ENCODE data around the gene PPWD1. TPM values are rescaled to one million over a fixed set of nuclear protein-coding genes. Genes with fewer than 3 reads are reported as not detected.

The PPWD1 gene
- total RNA-seq, 1 donor from 2014 or later: 59.8 TPM

- intact Hi-C loops (cut with micrococcal nuclease): loop anchor here (10.0 kb wide), 2 partner anchors 553 to 587 kb away; no protein-coding TSS in a partner anchor
Measured at GRCh38 chr5:65621961-65622360, 58.9 kb downstream of the PPWD1 start.

GRCh38 chr5:65623482-65623881, 60.4 kb downstream of the PPWD1 start:
- intact Hi-C loops (cut with micrococcal nuclease): loop anchor here (10.0 kb wide), 2 partner anchors 551 to 589 kb away; no protein-coding TSS in a partner anchor

DNA sequence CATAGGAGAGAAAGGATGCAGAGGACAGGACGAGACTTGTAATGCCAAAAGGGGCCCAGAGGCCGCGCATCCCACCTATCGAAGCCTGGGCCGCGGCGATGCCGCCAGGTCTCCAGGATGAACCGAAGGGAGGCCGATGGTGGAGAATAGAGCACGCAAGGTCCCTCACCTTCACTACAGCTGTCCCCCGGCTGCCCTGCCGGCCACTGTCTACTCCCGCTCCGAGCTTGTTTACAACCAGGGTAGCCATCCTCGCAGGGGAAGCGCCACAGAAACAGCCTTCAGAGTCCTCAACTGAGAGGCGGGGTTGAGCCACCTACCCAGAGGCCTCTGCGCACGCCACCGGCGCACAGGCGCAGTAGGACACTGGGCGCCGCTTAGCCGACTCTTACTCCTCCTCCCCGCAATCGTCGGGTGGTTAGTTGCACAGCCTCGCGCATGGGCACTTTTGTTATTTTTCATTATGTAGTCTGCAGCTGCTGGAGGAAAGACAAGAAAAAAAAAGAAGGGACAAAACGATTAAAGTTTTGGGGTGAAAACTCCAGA, 61.0 kb downstream of the PPWD1 start, which contains the start of gene TRIM23:
Gene TRIM23 (minus strand): TSS at position 309 of the 546 bp plus-strand sequence. CDS start 59 bp downstream, at position 250.
- intact Hi-C loops (cut with micrococcal nuclease): loop anchor here (1.0 to 10.0 kb wide), 9 partner anchors 61 to 1205 kb away; partner anchors contain the start of genes CENPK, CWC27, ERBIN and NLN

DNA sequence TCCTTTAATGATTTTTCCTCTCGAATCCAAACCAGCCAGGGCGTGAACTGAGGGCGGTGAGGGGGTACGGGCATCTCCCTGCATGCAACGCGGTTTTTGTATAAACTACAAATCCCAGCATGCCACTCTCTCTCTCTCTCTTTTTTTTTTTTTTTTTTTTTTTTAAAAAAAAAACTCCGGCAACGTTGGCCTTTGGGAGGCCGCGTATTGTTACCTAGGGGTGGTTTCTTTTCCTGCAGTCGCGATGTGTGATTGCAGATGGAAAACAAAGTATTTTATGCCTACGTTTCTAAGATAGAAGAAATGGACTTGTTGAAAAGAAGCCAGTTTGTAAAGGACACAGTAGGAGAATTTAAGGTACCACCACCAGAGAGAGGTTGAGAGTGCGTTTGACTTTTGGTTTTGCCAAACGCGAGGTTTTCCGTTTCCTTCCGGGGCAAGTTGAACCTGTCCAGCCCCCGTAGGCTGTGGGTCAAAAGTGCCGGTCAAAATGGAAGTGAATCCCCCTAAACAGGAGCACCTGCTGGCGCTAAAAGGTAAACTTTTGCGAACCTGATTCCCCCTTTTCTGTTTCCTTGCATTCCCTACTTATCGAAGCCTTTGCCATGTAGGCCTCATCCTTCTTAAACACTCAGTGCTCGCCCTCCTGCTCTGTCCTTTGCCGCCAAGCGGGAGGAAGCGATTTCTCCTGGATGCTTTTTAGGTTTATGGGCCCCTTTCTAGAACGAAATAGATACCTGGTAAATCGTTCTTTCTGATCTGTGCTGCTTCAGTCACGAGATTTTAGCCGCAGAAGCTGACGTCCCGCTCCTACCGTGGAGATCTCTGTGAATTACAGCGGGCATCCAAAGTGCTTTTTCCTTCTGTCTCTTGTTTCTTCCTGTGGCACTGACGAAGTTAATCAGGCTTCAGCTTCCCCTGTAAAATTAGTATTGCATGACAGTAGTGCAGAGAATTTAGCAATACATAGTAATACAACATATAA, 61.8 kb downstream of the PPWD1 start, which contains the start of the genes SHLD3 and TRAPPC13:
Gene SHLD3 (plus strand): TSS at position 457 of the 985 bp plus-strand sequence. CDS start 4,561 bp downstream, outside the sequence.
Gene TRAPPC13 (plus strand): TSS at position 457 of the 985 bp plus-strand sequence. CDS start 34 bp downstream, at position 491.
- intact Hi-C loops (cut with micrococcal nuclease): loop anchor here (1.0 to 10.0 kb wide), 9 partner anchors 62 to 1204 kb away; partner anchors contain the start of genes CENPK, CWC27, ERBIN and NLN

GRCh38 chr5:65625743-65626142, 62.6 kb downstream of the PPWD1 start:
- intact Hi-C loops (cut with micrococcal nuclease): loop anchor here (2.0 to 10.0 kb wide), 3 partner anchors 549 to 1203 kb away; no protein-coding TSS in a partner anchor

GRCh38 chr5:65630981-65631380, 67.9 kb downstream of the PPWD1 start:
- intact Hi-C loops (cut with micrococcal nuclease): no loop called here

Other genes starting within 250 kb of the PPWD1 start
- 2.0 TPM in 2 replicates for gene ADAMTS6, start 81.4 kb upstream of the PPWD1 start, total RNA-seq
- gene CENPK, start 128 bp upstream of the PPWD1 start, total RNA-seq: 87.3 and 90.2 TPM in 2 replicates
- gene TRIM23, start 61.0 kb downstream of the PPWD1 start, total RNA-seq: 7.9 and 8.1 TPM in 2 replicates
- gene SHLD3, start 61.7 kb downstream of the PPWD1 start, total RNA-seq: 4.3 and 5.8 TPM in 2 replicates
- 25.1 and 25.5 TPM in 2 replicates for gene TRAPPC13, start 61.7 kb downstream of the PPWD1 start, total RNA-seq
- gene SGTB, start 158.8 kb downstream of the PPWD1 start, total RNA-seq: 9.0 and 10.2 TPM in 2 replicates
- 10.9 and 14.2 TPM in 2 replicates for gene NLN, start 158.9 kb downstream of the PPWD1 start, total RNA-seq

Data from T-helper 2 cell treated with Interferon-gamma antibody and Interleukin-4, amounts not matched to agents 100 ng/mL and 5 ng/mL, for 36 hours (primary cell).